HG03066 (cell line): ENCODE results near the gene GAB2.
"Not testable (repeated sequence)": the region's sequence is repeated elsewhere in the genome, so short reads cannot be mapped to it uniquely, and the experiment has no call there.

Experiments
- ATAC-seq: cut with Tn5 transposase; IDR thresholded peaks from one replicate; pipeline ENCODE4 v1.9.1; 2021; ENCODE audit warnings: low read depth; ENCODE audit not compliant: unreplicated experiment

The GAB2 gene

DNA sequence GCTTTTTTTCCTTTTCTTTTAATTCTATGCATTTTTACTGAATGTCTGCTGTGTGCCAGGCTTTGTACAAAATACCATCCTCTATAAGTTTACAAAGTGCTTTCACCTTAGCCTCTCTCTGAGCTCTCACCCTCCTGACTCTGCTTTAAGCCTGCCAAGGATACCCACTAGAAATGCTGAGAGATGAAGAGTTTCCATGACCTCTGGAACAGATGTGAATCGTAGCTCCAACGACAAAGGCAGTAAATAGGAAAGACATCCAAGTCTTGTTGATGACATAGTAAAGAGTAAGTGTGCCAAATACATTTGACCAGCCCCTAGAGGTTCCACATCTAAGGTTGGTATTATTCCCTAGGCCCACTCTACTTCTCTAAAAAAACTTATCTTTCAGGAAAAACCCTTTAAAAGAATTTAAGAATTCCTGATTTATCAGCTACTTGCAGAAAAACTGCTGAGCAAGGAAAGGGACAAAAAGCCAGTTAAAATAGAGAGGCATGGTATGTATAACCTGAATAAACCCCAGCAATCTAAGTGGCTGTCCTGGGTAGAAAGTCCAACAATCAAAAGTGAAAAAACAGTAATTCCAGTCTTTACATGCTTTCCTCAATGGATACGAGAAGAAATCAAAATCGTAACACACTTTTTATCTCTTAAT is 45.4 kb downstream of the GAB2 start:
- no peak for ATAC-seq

DNA sequence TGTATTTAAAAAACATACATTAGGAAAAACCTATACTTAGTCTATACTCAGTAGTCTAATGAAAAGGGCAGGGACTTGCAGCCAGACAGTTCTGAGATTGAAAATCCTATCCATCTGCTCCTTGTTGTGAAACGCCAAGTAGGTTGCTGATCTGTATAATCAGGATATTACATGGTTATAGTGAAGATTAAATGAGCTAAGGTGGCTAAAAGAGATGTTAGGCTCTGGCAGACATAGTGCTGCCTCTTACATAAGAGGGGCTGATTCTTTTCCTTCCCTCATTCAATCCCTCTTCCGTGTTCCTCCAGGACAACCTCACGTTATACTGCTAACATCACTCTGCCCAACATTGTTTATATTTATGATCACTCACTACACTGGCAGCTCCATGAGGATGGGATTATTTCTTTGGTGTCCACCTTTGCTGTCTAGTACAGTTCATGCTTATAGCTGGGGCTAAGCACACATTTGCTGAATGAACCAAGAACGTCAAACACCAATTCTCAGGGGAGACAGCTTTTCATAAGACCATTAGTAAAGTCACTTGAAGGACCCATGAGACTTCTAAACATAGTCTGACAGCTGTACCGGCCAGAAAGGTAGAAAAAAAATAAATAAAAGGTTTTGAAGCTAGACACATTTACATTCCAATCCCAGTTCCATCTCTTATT is 46.3 kb downstream of the GAB2 start:
- no peak for ATAC-seq

DNA sequence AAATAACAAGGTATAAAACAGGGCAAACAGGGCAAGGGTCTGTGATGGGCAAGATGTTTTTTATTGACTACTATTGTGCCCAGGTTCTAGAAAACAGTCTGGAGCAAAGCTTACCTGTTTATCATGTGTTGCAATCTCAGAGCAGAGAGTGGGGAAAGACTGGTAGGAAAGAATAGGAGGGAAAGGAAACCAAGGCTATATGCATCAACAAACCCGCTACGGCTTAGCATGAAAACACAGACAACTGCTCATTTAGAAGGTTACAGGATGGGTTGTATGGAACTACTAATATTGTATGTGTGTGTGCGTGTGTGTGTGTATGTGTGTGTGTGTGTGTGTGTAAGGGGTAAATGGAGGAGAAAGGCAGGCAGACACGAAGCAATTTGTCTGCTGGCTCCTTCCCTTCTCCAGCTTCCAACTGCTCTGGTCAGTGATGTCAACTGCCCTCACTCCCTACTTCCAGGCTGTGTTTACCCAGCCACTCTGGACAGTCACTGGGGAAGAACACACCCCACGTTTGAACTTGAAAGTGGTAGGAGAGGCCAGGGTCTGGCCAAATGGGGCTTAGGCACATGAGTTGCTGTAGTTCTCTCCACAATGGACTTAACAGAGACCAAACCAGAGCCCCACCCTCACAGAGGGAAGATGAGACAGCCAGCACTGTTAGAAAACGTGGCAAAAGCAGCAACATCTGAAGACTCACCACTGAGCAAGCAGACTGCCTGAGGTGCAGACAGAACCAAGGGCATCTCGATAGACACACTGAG is 47.0 kb downstream of the GAB2 start:
- ATAC-seq, result no peak

DNA sequence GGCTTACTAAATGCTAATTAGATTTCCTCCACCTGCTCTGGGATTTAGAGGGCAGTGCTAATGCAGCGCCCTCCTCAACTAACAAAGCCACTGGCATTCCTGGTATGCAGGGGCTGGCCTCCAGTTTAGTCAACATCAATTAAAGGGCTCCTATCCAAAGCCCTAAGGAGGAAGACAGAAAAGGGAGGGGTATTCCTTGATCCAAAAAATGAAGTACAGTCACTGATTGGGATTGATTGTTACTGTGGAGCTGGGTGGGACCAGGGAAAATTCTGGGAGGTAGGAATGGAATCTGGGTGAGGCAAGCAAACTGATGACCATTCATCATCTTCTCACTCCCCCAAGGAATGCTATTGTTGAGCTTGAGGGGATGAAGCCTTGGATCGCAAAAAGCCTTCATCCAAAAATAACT is 52.2 kb downstream of the GAB2 start:
- no peak for ATAC-seq

DNA sequence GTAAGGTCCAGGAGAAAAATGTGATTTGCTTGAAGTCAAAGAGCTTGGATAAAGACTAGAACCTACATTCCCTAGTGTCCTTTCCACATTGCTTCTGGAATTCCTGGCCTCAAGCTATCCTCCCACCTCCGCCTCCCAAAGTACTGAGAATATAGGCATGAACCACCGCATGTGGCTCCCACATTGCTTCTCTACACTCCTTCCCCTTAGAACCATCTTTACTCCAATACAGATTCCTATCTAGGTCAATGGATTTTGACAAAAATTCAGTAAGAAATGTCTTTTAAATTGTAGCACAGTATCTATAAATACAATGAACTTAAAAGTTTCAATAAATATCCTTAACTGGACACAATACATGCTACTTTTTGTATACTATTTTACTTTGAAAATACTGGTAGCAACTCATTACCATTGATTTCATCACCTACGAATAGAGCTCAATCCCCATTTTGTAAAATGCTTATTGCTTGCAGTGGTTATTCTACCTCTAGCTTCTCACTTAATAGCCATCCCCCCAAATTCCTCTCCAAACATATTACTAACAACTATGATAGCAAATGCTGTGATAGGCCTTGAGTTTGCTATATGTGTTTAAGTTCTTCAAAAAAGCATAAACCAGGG is 53.4 kb downstream of the GAB2 start:
- ATAC-seq, result no peak

DNA sequence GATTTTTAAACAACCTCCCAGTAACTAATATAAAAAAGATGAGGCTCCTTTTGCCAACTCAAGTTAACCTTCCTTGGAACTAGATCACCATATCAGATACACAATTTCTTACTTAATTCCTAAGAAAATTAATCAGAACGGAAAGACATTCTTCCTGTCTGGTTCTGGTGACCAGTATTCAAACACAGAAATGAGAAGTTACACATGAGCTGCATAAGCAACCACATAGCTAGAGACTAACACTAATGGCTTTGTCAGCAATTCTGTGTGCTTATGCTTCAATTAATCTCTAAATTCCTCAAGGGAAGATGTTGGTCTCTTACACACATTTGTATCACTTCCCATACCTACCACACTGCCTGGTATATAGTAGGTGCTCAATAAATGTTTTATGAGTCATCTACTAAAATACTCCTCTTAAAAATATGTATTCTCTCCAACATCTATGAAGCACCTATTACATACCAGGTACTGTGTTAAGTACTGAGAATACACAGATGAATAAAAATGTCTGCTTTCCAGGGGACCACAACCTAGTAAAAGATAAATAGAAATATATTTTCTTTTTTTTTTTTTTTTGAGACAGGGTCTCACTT is 54.5 kb downstream of the GAB2 start:
- no peak for ATAC-seq

DNA sequence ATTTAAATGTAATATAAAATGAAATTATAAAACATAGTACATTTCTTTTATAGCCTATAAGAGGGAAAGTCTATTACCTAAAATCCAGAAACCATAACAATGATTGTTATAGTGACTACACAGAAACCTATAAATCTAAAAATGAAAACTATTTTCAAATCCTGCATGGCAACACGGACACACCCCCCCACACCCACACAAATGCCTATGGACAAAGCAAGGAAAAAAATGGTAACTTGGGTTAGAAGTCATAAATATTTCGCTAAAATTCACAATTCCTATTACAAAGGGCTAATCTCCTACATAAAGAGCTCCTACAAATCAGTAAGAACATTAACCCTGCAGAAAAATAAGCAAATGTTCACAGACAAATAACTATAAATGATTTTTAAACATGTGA is 56.4 kb downstream of the GAB2 start:
- no peak for ATAC-seq

DNA sequence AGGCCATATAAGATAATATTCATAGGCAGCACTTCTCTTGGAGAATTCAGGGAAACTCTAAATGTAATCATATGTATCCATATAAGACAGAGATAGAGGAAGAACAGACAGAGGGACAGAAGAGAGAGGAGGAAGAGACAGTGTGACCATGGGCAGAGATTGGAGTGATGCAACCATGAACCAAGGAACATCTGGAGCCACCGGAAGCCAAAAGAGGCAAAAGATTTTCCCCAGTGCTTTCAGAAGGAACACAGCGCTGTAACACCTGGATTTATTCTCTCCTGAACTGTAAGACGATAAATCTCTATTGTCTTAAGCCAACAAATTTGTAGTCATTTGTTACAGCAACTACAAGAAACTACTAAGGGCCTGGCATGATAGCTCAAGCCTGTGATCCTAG is 57.7 kb downstream of the GAB2 start:
- ATAC-seq, result no peak

DNA sequence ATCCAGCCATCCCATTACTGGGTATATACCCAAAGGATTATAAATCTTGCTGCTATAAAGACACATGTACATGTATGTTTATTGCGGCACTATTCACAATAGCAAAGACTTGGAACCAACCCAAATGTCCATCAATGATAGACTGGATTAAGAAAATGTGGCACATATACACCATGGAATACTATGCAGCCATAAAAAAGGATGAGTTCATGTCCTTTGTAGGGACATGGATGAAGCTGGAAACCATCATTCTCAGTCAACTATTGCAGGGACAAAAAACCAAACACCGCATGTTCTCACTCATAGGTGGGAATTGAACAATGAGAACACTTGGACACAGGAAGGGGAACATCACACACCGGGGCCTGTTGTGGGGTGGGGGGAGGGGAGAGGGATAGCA is 59.7 kb downstream of the GAB2 start:
- ATAC-seq, result not testable (repeated sequence)

DNA sequence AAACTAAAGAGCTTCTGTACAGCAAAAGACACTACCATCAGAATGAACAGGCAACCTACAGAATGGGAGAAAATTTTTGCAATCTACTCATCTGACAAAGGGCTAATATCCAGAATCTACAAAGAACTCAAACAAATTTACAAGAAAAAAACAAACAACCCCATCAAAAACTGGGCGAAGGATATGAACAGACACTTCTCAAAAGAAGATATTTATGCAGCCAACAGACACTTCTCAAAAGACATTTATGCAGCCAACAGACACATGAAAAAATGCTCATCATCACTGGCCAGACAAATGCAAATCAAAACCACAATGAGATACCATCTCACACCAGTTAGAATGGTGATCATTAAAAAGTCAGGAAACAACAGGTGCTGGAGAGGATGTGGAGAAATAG is 60.2 kb downstream of the GAB2 start:
- not testable (repeated sequence) for ATAC-seq

DNA sequence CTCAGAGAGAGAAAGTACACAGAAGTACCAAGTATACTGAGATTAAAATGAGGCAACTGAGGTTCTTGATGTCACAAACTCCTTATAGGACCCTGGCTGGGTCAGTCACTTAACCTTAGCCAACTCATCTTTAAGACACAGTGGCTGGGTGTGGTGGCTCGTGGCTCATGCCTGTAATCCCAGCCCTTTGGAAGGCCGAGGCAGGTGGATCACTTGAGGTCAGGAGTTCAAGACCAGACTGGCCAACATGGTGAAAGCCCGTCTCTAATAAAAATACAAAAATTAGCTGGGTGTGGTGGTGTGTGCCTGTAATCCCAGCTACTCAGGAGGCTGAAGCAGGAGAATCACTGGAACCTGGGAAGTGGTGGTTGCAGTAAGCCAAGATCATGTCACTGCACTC is 61.9 kb downstream of the GAB2 start:
- not testable (repeated sequence) for ATAC-seq

DNA sequence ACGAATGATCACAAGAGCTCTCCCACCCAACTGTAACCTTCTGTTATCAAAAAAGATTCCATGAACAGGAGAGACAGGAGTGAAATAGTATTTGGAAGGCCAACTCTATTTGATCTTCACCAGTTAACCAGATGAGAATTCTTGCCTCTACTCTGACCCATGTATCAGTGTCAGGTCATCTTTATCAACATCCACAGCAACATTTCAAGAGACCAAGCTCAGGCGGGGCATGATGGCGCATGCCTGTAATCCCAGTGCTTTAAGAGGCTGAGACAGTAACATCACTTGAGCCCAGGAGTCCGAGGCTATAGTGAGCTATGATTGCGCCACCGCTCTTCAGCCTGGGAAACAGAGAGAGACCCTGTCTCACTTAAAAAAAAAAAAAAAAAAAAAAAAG is 62.3 kb downstream of the GAB2 start:
- ATAC-seq, result no peak

DNA sequence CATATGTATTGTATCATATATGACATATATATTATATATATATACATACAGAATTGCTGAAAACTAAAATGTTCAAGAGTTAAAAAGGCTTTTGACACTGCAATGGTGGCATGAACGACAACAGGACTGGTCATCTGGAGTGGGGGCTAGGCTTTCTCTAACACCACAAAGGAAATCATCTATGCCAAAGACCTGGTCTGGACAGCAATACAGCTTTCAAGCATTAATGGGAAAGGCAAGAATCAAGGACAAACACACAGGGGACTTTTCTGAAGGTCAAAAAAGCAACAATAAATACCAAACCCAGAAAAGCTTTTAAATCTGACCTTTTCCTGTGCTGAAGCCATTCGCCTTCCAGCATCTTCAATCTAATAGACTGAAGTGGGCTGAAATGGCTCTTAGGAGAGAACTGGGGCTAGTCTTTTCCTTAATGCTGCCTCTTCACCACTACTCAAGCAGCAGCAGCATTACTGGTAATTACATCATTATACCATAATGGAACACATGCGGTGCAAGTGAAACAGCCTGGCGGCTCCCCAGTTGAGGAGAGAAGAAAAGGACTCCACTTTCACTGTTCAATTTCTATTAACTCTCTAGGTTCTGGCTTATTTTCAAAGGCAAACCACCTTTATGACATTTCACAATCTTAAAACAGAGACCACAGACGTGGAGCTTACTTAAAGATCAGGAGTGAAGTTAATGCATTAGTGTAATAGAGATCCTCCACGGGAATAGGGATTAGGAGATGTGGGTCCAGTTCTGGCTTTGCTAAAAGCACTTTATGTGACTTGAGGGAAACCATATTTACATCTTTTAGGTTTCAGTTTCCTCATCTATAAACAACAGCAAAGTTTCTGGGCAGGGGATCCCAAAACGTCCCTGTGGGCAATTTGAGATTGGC is 63.0 kb downstream of the GAB2 start:
- ATAC-seq, result no peak

DNA sequence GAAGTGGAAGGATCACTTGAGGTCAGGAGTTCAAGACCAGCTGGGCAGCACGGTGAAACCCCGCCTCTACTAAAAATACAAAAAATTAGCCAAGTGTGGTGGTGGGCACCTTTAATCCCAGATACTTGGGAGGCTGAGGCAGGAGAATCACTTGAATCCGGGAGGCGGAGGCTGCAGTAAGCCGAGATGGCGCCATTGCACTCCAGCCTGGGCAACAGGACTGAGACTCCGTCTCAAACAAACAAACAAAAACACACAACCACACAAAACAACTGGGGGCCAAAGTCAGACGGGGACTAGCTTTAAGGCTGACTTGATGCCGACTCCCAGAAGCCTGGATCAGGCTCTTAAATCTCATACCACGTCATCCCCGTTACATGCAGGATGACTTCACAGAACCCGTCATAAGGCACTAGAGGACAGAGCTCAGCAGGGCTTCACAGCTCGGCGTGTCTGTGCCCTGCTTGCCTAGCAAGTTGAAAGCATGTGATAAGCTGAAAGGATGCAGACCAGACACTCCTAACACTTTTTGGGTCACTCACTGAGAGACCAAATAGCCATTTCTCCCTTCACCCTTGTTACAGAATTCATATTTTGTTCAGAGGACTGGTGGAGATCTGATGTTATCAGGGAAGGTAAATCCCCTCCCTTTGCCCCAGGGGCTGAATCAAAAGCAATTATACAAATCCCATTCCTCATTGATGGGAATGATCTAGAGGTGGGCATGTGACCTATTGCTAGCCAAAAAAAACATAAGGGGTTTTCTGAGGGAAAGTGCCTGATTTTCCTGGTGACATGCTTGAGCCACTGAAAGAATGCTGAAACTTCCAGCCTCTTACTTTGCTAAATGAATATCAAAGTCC is 65.4 kb downstream of the GAB2 start:
- ATAC-seq, result no peak

DNA sequence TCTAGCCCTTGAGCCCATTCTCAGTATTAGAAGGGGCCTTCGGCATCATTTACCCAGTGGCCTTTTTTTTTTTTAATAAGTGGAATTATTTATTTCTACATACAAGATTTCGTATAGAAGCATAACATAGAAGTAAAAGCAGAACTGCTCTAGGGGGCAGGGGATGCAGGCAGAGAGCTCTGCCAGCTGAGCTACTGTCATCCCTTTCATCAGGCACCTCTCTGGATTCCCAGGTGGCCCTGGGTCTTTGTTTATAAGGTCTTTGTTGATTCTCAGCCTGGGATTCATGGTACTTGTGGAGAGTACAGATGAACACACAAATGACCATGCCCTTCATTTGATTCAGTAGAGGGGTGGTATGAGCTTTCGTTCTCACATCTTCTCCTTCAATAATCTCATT is 66.4 kb downstream of the GAB2 start:
- no peak for ATAC-seq

DNA sequence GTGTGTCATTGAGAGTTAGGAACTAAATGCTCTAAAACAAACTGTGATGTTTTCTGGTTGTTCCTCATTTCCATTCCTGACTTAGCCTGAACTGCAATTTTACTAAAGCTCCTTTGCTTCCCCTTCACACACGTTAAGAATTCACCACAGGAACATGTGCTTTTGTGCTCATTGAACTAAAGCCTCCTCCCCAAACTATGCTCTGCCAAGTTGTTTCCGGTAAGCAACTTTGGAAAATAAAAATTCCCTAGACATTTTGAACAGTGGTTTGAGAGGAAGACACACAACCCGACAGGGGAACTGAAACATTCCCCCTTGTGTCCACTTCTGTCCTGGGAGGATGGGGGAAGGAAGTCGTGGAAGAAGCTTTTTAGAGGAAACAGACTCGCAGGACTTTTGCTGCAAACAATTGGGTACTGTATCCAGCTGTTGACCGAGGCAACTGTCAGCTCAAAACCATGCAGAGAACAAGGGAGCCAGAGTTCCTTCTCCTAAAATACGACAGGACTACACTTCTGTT is 66.9 kb downstream of the GAB2 start:
- ATAC-seq, result no peak

DNA sequence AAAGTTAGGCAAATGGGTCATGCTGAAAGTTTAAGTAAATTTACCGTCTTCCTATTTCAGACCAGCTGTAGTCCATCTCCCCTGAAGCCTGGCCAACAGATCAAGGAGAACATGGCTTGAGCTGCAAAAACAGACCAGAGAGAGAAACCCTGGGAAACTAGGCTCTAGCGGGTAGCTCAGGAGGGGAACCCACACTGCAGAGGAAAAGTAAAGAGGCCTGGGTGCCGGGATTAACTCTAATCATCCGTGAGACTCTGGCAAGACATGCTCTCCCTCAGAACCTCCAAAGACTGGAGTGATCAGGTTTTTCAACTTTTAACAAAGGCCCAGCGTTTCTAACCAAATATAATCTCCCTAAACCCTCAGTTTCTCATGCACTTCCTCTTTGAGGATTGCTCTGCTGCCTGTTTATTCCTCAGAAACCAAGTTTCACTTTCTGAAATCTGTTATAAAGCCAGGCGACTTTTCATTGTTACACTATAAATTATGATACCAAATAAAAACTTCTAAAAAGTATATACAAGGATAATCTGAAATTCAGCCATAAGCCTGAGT is 67.5 kb downstream of the GAB2 start:
- no peak for ATAC-seq

DNA sequence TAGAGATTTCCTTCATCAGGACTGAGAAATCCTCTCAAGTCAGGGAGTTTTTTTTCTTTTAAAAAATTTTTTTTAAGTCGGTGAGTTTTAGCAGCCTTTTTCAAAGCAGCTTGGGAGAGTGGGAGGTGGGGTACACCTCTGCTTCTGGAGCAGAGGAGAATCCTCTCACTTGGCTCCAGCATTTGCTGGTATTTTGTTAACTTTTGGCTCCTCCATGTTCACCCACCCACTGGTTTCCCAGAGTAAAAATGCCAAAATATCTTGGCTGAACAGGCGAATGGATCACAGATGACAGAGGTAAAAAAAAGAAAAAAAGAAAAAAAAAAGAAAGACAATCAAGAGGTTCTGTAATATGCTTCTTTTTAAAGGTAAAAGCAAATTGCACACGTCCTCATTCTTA is 68.0 kb downstream of the GAB2 start:
- no peak for ATAC-seq

DNA sequence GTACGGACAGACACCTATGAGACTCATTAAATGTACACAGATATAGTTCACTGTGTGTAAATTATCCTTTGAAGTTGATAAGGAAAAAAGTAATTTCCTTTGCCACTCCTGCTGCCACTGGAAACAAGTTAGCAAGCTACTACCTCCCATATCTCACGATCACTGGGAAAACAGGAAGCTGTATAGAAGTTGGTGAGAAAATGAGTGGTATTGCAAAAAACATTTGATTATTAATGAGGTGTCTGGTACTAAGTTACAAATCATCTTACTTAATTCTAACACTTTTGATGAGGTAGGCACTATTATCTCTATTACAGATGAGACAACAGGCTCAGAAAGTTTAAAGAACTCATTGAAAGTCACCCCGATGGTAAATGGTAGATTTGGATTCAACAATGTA is 68.5 kb downstream of the GAB2 start:
- ATAC-seq, result no peak
